HG03457 (cell line): ENCODE measurements around the gene DNAJC12.
"Not testable (repeated sequence)": the region's sequence is repeated elsewhere in the genome, so short reads cannot be mapped to it uniquely, and the experiment has no call there.

Source experiments
- ATAC-seq: cut with Tn5 transposase; IDR thresholded peaks from one replicate; pipeline ENCODE4 v1.9.1; 2021; ENCODE audit warnings: moderate number of reproducible peaks; ENCODE audit not compliant: unreplicated experiment

Gene DNAJC12

DNA sequence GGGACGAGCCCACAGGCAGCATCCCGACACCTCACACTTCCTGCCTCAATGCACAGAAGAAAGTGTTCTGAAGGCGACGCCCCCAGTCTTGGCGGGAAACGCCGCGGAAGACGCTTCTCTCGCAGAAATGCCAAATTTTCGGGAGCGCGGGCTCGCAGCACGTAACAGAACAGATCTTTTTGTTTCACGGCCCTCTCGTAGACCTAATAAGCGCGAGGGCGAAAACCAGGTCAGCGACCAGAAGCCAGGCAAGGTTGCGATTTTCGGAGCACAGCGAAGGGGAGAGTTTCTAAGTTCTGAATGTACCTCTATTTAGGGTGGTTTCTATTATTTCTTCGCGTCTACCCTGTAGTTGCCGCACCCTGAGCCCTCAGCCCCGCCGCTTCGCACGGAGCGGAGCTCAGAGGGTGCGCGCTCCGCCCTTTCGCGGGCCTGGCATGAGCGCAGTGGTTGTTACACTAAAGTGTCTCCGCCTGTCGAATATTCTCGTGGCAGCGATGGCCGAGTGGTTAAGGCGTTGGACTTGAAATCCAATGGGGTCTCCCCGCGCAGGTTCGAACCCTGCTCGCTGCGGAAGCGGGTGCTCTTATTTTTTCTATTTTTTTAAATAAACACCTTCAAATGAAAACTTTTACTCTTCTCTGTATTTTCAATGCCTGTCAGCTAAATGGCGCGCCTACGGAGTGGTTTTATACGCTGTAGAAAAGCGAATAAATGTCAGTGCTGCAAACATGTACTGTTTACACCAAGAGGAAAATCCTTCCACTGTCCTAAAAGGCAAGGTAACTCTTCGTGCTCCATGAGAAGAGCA, 73.8 kb downstream of the DNAJC12 start:
- ATAC-seq, result peak; percentile 81

DNA sequence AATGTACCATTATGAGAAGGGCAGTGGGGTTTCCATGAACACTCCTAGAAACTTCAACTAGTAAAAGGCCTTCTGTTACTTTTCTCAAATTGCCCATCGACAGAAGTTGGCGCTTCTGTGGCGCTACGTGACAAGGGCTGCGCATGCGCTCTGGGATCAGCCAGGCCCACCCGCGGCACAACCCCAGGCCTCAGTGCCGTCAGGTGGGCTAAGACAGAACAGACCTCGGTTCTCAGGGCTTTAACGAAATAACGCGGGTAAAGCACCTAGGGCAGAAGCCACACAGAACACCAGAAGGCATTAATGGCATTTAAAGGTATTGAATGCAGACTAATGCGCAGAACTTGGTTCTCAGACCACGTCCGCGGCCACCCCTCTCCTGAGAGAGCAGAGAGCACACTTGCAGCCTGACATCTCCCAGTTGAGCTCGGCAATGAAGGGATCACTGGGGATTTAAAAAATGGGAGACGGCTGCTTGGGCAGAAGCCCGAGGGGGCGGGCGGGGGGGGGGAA, 74.4 kb downstream of the DNAJC12 start:
- peak; percentile 23 for ATAC-seq

DNA sequence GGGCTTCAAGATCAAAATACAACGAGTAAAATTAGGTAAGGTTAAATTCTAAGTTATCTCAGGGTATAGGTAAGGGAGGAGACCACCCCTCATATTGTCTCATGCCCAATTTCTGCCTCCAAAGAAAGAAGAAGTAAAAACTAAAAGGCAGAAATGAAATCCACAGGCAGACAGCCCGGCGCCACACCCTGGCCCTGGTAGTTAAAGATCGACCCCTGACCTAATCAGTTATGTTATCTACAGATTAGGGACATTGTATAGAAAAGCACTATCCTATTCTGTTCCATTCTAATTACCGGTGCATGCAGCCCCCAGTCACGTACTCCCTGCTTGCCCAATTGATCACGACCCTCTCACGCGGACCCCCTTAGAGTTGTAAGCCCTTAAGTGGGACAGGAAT, 75.4 kb downstream of the DNAJC12 start:
- ATAC-seq, result not testable (repeated sequence)

DNA sequence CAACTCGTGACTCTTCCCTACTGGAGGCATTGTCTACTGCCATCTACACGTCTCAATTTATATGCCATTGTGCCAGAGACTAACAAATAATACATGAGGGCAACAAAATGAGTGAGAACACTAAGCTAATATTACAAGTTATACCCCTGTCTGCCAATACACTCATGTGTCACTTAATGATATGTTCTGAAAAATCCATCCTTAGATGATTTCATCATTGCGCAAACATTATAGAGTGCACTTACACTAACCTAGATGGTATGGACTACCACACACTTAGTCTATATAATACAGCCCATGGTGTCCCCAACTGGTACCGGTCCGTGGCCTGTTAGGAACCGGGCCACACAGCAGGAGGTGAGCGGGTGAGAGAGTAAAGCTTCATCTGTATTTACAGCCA, 77.7 kb downstream of the DNAJC12 start:
- ATAC-seq, result no peak
